Measurements from ENCODE around the gene ENPP6.

- TF ChIP-seq POLR2A (IDR thresholded peaks at IDR 0.05; ENCODE audit: low read length) (no peak), GATA1 (IDR thresholded peaks at IDR 0.05; ENCODE audit: low read depth, low read length) (no peak)
Observed at GRCh38 chr4:184157322-184157721, 60.4 kb downstream of the ENPP6 start.
